HT1080 (cell line): ENCODE data around the gene ESYT2. TPM values are rescaled to one million over a fixed set of nuclear protein-coding genes. Genes with fewer than 3 reads are reported as not detected.
"Not testable (repeated sequence)": the region's sequence is repeated elsewhere in the genome, so short reads cannot be mapped to it uniquely, and the experiment has no call there.

Experiments
- DNase-seq: peaks from one replicate; pipeline ENCODE4 v3.0.0-alpha.2; 2015; ENCODE audit warnings: low read depth
- total RNA-seq: library from RNA; depleted of rRNA; stranded (reverse); fragments of >200 nt; shearing (Covaris generic); gene quantifications from 2 replicates; pipeline ENCODE4 v1.2.3, GENCODE V29; 2014

Gene ESYT2
- total RNA-seq, 1 experiment from 2014 or later, result 73.2 TPM

GRCh38 chr7:158727690-158728089 lies 101.6 kb downstream of the ESYT2 start:
- no peak for DNase-seq

DNA sequence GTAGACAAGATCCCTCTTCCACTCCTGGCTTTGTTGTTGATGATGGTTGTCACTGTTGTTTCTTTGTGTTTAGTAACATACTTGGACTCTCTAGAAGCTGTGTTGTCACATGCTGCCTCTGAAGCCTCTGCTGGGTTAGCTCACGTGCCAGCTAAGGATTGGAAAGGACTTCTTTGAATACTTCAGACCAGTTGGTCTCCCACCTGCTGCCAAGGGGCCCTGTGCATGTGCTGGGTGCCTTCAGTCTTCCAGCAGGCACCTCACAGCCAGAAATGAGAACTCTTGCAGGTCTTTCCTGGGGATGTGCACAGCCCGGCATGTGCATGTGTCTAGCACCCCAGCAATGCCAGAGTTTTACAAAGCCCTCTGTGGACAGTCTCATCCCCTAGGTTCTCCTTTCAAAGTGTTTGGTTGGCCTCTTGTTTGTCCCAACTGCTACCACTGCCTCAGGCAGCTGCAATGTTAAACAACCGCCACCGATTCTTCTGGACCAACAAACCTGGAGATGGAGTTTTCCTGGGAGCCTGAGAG lies 103.0 kb downstream of the ESYT2 start:
- DNase-seq, result no peak

GRCh38 chr7:158725506-158725800 lies 103.9 kb downstream of the ESYT2 start:
- no peak for DNase-seq

DNA sequence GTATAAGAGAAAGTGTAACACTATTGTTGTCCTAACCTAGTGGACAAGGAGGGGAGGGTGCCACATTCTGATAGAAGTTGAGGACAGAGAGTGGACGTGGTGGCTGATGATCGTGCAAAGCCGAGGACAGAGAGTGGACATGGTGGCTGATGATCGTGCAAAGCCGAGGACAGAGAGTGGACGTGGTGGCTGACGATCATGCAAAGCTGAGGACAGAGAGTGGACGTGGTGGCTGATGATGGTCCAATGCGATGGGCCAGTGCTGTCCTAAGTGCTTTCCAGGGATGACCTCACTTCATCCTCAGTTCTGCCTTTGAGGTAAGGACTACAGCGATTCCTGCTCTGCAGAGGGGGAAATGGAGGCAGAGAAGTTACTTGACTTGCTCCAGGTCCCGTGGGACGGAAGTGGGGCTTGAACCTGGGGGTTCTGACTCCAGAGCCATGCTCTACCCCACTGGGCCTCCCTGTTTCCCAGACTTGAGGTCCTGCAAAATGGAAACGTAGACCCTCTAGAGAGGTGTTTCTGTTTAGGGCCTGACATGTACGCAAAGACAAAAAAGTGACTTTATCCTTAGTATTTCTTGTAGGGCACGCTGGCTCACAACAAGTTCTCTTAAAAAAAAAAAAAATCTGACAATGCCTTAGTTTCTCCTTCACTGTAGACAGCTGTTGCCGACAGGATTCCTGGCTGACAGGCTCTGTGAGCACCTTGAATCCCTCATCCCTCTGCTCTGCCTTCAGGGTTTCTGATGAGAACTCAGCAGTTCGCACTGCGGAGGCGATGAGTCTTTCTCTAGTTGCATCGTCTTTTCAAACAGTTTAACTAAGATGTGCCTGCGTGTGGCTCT lies 104.4 kb downstream of the ESYT2 start:
- DNase-seq, result no peak

GRCh38 chr7:158723714-158724385 lies 105.5 kb downstream of the ESYT2 start:
- DNase-seq, result no peak

- DNase-seq, result no peak
These were observed 106.0 kb downstream of the ESYT2 start for GRCh38 chr7:158723266-158723665.

- no peak for DNase-seq
These were observed 106.6 kb downstream of the ESYT2 start for GRCh38 chr7:158722574-158723237.

DNA sequence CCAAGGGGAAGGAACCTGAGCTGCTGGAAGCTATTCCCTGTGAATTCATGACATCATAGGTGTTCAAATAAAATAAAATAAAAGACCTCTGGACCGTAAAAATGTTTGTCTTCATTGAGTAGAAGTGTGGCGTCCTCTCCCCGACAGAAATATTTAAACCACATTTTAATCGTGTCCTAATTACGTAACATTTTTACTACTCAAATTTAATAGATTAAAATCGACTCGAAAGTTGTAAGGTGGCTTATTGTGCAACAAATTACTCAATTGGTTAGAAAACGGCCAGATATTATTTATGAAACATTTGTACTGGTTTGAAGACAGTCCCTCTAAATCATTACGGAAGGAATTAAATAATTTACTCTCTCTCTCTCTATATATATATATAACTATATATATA lies 109.2 kb downstream of the ESYT2 start:
- no peak for DNase-seq

GRCh38 chr7:158716802-158717201 lies 112.5 kb downstream of the ESYT2 start:
- DNase-seq, result no peak

DNA sequence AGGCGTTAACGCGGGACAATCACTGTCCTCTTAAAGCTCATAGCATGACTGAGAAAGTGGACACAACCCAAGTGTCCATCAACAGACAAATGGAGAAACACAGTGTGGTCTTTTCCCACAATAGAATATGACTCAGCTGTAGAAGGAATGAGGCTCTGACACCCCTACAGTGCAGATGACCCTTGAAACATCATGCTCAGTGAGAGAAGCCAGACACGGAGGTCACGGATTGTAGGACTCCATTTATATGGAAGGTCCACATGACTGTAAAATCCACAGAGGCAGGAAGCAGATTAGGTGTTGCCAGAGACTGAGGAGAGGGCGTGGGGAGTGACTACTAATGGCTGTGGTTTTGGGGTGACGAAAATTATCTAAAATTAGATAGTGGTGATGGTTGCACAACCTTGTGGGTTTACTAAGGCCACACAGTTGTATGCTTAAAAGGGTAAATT lies 118.6 kb downstream of the ESYT2 start:
- peak; percentile 80 for DNase-seq

DNA sequence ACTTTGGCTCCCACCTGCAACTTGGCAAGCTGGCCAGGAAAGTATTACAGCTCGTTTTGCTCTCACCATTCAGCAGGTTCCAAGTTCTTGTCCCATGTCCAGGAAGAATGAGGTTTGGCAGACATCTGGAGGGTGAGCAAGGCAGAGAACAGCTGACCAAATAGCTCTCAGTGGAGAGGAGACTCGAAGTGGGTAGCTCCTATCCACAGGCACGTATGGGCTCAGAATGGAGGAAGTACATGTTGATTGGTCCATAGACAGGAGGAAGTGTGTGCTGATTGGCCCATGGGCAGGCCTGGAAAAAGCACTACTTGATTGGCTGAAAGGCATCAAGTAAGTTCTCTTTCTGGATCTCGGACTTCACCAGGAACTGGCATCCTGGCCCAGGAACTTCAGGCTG lies 121.7 kb downstream of the ESYT2 start:
- peak; percentile 36 for DNase-seq

- DNase-seq, result no peak
These were observed 122.4 kb downstream of the ESYT2 start for GRCh38 chr7:158706710-158707590.

- no peak for DNase-seq
These were observed 123.0 kb downstream of the ESYT2 start for GRCh38 chr7:158706273-158706704.

DNA sequence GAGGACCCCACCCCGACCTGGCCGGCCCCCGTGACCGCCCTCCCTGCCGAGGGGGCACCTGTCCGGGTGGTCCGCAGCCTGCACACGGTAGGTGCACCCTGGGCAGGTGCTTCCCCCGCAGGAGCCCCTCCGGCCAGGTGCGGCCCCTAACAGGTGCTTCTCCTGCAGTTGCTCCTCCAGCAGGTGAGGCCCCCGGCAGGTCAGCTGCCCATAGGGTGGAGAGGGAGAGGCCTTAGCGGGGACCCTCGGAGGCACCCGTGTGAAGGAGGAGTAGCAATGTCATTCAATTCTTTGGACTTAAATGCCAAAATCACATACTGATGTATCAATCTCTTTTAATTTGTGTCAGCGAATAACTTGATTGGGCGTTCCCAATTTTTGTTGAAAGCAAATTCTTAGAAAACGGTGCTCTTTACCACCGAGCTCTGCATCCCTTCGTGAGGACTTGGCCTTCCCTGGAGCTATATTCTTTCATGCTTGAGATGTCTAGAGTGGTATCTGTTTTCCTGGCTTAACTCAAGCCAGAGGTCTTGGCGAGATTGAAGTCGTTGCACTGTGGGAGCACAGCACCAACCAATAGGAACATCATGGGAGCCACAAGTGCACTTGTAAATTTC lies 124.0 kb downstream of the ESYT2 start:
- no peak for DNase-seq

DNA sequence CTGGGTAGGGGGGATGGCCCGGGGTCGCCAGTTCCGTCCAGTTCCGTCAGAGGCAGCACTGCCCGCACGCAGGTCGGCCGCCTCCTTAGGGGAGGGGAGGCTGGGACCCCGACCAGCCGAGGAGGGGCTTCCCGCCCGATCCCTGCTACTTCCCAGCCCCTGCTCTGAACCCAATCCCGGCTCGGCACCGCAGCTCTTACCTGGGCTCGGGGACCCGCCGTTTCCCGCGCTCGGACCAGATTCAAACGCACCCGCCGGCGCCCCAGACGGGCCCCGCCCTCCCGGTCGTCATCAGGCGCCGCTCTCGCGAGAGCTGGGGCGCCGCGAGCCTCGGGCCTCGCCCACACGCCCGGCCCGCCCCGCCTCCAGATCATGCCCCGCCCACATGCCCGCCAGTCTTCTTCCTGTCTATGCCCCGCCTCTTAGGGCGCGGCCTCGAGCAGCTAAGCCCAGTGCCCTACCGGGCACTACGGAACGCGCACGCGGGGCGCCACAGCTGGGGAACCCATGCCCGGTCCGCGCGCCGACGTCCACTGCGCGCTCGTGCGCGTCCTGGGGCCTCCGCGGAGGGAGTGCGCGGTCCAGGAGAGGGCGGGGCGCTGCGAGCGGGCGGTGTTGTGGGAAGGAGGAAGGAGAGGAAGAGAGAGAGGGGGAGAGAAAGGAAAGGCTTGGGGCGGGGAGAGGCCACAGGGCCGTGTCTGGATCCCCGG lies 124.6 kb downstream of the ESYT2 start, which contains the start of gene NCAPG2:
NCAPG2 (minus strand) TSS at position 281 of the 710 bp plus-strand sequence. CDS start 2,905 bp downstream, outside the sequence.
- peak; percentile 97 for DNase-seq

GRCh38 chr7:158703679-158704523 lies 125.4 kb downstream of the ESYT2 start:
- DNase-seq, result not testable (repeated sequence)

DNA sequence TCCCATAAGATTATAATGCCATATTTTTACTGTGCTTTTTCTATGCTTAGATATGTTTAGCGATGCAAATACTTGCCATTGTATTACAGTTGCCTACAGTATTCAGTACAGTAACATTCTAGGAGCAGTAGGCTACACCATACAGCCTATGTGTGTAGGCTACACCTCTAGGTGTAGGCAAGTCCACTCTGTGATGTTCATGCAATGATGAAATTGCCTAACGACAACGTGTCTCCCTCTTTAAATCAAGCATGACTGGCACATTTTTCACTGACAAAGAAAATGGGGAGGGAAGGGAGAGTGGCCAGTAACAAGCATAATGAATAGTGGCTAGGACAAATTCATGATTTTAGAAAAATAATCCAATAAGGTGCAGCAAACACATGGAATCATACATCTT lies 126.4 kb downstream of the ESYT2 start:
- DNase-seq, result no peak

DNA sequence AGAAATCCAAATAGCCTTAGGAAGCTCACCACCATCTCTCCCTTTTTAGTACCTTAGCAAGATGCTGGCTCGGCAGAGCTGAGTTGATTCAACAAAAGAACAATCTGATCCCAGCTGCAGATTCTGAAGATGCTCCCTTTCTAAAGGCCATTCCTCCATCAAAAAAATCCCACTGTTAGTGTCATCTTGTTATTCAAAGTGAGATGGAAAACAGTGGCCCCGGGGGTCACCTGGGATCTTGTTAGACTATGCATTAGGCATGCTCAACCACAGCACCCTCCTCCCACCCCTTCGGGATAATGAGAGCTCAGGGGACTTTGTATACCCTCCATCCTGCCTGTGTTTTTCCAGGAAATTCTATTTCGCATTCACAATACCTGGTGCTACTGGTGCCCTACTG lies 127.1 kb downstream of the ESYT2 start:
- DNase-seq, result no peak

DNA sequence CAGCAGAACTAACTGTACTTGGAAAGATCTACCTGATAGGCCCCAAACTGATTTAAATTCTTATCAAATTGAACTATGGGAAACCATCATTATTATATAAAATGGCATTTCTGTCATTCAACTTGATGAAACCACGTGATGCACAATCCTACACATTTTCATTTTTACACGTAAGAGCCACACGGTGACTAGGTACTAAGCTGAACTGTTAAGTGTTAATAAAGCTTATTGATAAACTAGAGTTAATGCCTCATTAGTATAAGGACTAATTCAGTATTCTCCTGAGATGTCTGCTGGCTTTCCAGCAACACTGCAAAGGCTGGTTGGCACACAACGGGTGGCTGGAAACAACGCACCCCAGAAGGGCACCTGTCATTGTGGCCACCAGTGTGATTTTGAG lies 129.3 kb downstream of the ESYT2 start:
- no peak for DNase-seq
